ENCODE measurements around the gene HILPDA.
"Not testable (repeated sequence)": the region's sequence is repeated elsewhere in the genome, so short reads cannot be mapped to it uniquely, and the experiment has no call there.

HILPDA gene

DNA sequence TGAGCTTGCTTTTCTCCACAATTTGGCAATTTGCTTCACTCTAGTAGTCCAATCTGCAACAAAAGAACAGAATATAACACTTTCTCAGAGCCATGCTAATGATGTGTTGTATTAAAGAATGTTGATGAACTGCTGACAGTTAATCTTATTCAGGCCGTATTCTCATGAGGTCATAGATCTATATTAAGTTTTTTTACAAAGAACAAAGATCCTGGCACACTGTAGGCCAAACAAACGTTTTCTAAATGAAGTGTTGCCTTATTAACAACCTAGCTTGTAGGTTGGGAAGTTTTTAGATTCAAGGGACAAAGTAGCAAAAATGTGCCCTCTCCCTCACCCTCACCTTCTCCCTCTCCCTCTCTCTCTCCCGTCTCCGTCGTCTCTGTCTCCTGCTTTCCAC lies 6.8 kb downstream of the HILPDA start:
- DNase-seq (ENCODE audit: low read depth in 1 of 2, low spot score in 1 of 2): no peak

DNA sequence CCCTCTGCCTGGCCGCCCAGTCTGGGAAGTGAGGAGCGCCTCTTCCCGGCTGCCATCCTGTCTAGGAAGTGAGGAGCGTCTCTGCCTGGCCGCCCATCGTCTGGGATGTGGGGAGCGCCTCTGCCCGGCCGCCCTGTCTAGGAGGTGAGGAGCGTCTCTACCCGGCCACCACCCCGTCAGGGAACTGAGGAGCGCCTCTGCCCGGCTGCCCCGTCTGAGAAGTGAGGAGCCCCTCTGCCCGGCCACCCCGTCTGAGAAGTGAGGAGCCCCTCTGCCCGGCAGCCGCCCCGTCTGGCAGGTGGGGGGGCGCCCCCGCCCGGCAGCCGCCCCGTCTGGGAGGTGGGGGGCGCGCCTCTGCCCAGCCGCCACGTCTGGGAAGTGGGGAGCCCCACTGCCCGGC lies 7.7 kb downstream of the HILPDA start:
- not testable (repeated sequence) for DNase-seq (ENCODE audit: low read depth in 1 of 2, low spot score in 1 of 2)

DNA sequence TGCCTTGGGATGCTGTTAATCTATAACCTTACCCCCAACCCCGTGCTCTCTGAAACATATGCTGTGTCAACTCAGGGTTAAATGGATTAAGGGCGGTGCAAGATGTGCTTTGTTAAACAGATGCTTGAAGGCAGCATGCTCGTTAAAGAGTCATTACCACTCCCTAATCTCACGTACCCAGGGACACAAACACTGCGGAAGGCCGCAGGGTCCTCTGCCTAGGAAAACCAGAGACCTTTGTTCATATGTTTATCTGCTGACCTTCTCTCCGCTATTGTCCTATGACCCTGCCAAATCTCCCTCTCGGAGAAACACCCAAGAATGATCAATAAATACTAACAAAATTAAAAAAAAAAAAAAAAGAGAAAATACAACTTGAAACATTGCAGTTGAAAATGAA lies 8.3 kb downstream of the HILPDA start:
- DNase-seq (ENCODE audit: low read depth in 1 of 2, low spot score in 1 of 2): not testable (repeated sequence)

DNA sequence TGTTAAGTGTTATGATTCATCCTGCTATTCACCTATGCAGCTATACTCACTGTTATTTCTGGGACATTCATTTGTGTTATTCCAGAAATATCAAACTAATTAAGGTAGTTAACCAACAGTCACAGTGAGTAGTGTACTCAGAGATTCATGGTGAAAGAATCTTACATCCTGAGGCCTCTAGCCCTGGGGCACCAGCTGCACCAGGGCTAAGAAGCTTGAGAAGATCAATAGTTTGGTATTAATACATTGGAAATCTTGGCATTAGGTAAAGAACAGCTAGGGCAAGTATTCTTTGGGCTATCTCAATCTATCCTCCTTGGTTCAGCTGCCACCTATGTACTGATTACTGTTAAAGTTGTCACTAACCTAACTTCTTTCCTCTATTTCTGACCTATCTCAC lies 11.2 kb downstream of the HILPDA start:
- not testable (repeated sequence) for DNase-seq (ENCODE audit: low read depth in 1 of 2, low spot score in 1 of 2)

DNA sequence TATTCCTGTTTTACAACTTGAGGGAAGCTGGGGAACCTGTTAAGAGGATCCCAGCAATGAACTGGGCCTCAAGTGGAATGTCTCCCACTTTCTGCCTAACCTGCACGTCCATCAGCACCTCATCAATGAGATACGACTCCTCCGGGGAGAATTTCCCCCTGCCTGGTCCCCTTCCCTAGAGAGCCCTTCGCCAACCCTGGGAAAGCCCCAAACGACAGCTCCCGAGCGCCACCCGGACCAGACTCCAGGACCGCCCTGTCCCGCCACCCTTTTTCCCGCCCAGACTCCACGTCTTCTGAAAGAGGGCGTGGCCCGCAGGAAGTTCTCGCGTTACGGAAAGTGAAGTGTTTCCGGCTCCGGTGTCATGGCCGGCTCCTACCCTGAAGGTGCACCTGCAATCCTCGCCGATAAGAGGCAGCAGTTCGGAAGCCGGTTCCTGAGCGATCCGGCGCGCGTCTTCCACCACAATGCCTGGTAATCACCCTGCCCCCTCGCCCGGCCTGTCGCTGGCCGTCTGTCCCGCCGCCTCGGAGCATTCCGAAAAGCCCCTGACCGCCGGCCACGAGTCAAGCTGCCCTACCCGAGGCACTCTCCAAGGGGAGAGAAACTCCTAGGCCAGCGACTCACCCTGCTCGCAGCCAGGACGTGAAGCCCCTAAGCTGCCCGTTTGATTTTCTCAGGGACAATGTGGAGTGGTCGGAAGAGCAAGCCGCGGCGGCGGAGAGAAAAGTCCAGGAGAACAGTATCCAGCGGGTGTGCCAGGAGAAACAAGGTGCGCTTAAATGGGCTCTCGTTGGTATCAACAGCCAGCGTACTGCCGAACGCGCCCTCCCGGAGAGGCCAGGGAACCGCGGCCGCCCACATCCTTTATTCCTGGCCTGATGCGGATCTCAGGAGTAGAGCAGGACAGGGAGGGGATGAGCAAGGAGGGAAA lies 21.0 kb downstream of the HILPDA start, which contains the start of gene METTL2B:
Gene METTL2B, plus strand, starts transcription at position 347 of the 934 bp plus-strand sequence. Its CDS starts 18 bp downstream, at position 365.
- peak; percentile 75 to 84 for DNase-seq (ENCODE audit: low read depth in 1 of 2, low spot score in 1 of 2)

DNA sequence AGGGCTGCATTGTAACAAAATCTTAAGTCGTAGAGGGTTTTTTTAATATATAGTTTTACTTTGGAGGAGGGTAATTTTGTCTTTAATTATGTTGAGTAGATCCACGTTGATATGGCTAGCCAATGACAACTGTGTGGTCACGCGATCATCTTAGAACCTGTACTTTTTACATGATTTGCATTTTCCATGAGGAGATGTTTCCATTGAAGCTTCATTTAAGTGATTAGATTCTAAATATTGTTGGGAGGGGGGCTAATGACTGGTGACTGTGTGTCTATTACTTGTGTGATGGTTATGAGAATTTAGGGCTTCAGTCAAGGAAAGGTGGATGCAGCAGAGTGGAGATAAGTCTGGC lies 21.6 kb downstream of the HILPDA start:
- DNase-seq (ENCODE audit: low read depth in 1 of 2, low spot score in 1 of 2): not testable (repeated sequence)

DNA sequence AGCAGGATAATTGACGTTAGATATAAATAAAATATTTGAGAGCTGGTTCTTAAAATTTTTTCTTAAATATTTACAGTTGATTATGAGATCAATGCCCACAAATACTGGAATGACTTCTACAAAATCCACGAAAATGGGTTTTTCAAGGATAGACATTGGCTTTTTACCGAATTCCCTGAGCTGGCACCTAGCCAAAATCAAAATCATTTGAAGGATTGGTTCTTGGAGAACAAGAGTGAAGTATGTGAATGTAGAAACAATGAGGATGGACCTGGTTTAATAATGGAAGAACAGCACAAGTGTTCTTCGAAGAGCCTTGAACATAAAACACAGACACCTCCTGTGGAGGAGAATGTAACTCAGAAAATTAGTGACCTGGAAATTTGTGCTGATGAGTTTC lies 23.4 kb downstream of the HILPDA start:
- not testable (repeated sequence) for DNase-seq (ENCODE audit: low read depth in 1 of 2, low spot score in 1 of 2)

DNA sequence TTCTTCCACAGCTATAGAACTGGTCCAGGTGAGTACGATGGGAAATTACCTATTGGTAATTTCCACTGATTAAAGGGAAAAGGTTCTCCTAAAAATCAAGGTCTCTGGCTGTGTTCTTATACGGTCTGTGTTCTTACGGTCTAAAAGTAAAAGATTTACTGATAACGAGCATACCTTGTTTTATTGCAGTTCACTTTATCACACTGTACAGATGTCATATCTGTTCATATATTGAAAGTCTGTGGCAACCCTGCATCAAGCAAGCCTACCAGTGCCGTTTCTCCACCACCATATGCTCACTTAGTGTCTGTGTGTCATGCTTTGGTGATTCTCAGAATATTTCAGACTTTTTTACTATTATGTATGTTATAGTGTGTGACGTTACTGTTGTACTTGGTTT lies 32.5 kb downstream of the HILPDA start:
- DNase-seq (ENCODE audit: low read depth in 1 of 2, low spot score in 1 of 2): not testable (repeated sequence)

DNA sequence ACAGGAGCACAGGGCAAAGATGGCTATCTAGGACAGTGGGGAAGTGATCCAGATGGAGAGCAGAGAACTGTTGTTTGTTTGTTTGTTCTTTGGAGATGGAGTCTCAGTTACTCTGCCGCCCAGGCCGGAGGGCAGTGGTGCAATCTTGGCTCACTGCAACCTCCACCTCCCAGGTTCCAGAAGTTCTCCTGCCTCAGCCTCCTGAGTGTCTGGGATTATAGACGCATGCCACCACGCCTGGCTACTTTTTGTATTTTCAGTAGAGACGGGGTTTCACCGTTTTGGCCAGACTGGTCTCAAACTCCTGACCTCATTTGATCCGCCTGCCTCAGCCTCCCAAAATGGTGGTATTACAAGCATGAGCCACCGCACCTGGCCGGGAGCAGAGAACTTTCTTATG lies 41.7 kb downstream of the HILPDA start:
- no peak for DNase-seq (ENCODE audit: low read depth in 1 of 2, low spot score in 1 of 2)

DNA sequence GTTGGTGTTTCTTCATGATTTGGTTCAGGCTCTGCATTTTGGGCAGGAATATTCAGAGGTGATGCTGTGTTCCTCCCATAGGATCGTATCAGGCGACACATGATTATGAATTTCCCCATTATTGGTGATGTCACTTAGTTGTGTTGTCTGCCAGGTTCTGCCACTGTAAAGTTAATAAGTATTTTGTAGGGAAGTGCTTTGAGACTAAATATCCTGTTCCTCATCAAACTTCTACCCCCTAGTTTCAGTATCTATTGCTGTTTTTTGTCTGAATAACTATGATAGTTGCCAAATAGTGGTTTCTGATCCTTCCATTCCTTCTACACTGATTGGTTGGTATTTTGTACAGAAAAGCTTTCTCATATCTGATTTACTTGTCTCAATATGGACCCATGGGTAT lies 49.7 kb downstream of the HILPDA start:
- DNase-seq (ENCODE audit: low read depth in 1 of 2, low spot score in 1 of 2): not testable (repeated sequence)

DNA sequence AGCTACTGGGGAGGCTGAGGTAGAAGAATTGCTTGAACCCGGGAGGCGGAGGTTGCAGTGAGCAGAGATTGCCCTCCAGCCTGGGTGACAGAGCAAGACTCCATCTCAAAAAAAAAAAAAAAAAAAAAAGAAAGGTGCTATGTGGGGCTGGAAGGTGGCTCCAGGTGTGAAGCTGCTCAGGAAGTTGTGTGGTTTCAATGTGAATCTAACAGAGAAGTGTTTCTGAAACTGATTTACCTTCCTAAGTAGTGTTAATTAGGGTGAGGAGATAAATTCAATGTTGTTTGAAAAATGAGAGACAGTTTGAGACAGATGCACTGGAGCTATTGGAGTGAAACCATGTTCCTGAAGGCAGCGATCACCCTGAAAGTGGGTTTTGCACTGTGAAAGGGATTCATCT lies 51.1 kb downstream of the HILPDA start:
- not testable (repeated sequence) for DNase-seq (ENCODE audit: low read depth in 1 of 2, low spot score in 1 of 2)

DNA sequence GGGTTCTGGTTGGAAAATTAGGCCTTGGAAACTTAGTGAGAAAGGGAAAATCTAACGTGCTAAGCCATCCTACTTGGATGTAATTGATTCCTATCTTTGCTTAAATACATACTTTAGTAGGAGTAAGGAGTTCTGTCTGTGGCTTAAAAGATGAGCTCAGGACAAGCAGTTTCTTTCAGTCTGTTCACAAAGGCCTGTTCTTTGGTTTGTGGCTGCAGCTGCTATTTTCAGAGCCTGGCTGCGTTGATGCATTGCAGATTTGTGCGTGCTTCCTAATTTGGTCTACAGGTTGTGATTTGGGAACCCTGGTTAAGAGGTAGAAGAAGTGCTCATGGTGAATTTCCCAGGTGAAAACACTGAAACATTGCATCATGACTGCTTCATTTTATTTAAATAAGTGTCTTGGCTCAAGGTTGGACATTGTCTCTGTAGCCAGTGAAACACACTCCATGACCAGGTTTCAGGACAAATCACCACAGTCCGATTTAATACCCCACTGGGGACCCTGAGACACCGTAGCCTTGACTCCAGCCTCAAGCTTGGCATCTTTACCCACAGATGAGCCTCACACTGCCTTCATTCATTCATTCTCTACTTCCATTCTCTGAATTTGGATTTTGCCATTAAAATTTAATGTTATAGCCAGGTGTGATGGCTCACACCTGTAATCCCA lies 51.8 kb downstream of the HILPDA start:
- not testable (repeated sequence) for DNase-seq (ENCODE audit: low read depth in 1 of 2, low spot score in 1 of 2)
